Cardiac ventricle fibroblast (primary cell): ENCODE data around the gene SERTAD4. TPM values are rescaled to one million over a fixed set of nuclear protein-coding genes. Genes with fewer than 3 reads are reported as not detected.

Experiments
- total RNA-seq: library from RNA; depleted of rRNA; stranded (reverse); fragments of >200 nt; gene quantifications from 2 replicates; pipeline ENCODE4 v1.2.3, GENCODE V29; 2015

The SERTAD4 gene
- 1.6 and 3.4 TPM in 2 replicates for total RNA-seq

DNA sequence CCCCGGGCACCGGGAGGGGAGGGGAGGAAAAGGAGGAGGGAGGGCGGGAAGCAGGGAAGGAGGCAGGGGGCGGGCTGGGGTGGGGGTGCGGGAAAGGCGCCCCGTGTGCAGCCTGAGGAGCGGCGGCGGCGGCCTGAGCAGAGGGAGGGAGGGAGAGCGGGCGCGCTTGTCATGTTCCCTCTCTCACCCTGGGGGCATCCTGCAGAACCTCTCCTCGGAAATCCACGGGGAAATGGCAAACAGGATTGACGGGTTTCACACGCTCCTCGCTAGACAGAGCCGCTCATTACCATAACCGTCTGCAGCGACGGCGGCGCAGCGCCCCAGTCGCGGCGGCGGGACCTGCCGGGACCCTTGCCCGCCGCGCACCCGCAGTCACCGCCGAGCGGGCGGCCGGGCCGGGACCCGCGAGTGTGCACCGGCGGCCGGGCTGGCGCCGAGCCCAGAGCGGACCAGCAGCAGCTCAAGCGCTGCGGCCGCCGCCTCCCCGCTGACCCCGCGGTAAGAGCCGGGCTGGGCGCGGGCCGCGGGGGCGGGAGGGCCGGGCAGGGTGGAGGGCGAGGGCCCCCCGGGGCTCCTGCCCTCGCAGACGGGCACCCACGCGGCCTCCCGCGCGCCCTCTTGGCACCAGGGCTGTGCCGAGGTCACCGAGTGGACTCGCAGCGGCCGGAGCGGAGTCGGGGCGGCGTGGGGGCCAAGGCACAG, at the start of gene SERTAD4:
SERTAD4 (plus strand) TSS at position 286 of the 705 bp plus-strand sequence. CDS start 5,165 bp downstream, outside the sequence.

Other genes with a start within 250 kb of the SERTAD4 start
- gene HHAT, start 96.1 kb downstream of the SERTAD4 start, total RNA-seq: 4.6 and 6.5 TPM in 2 replicates